G401 (cell line): ENCODE measurements around the gene CD86. TPM values are rescaled to one million over a fixed set of nuclear protein-coding genes. Genes with fewer than 3 reads are reported as not detected.

Experiments
- DNase-seq: peaks from one replicate; pipeline ENCODE4 v3.0.0-alpha.2; 2015; ENCODE audit warnings: low spot score
- in situ Hi-C: cut with HindIII; loops from 2 replicates; pipeline ENCODE4 v1.10.0; 2016; ENCODE audit warnings: low sequenced_read_pairs, mixed read lengths
- total RNA-seq: library from RNA; depleted of rRNA; stranded (reverse); fragments of >200 nt; shearing (Covaris generic); gene quantifications from 2 replicates; pipeline ENCODE4 v1.2.3, GENCODE V29; 2014

CD86 gene
- total RNA-seq, 1 experiment from 2014 or later, result not detected

DNA sequence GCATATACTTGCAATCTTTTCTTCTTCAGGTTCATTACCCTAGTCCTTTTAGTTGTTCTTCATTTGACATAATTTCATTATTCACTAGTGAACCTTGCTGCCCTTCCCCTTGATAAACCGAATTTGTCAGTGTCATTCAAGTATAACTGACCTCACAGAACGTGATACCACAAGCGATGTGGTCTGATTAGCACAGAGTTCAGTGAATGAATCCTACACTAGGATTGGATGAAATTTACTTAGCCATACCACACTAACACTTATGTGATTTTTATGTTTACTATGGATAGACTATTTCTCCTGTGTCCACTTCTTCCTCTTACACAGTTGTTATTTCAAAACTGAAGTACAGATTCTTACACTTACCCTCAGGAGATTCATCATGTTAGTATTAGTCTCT lies 27.2 kb downstream of the CD86 start:
- in situ Hi-C loops, result no loop called here
- no peak for DNase-seq

DNA sequence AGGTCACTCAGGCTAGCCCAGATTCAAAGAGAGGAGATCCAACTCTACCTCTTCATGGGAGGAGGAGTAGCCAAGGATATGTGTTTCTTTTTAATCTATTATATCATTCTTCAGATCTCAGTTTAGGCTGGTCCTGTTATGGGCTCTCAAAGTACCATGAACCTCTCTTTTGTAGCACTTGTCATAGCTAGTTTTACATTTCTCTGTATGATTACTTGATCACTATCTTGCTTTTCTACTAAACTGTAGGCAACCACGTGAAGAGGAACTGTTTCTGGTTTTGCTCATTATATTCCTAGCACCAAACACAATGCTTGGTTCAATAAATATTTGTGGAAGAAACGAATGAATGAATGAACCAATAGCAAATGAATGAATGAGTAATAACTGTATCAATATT lies 29.6 kb downstream of the CD86 start:
- in situ Hi-C loops, result no loop called here
- DNase-seq, result no peak

GRCh38 chr3:122085673-122086072 lies 30.5 kb downstream of the CD86 start:
- in situ Hi-C loops, result no loop called here
- no peak for DNase-seq

DNA sequence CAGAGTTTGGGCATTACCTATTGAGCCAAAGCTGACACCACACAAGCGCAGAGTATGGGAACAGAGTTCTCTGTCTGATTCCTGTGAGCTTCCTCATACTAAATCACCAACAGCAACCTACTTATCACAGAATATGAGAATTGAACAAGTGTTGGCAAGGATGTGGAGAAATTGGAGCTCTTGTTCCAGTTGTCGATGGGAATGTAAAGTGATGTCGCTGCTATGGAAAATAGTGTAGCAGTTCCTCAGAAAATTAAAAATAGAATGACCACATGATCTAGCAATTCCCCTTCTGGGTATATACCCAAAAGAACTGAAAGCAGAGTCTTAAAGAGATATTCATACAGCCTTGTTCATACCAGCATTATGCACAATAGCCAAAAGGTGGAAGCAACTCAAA lies 33.4 kb downstream of the CD86 start:
- no peak for DNase-seq
- in situ Hi-C loops, result no loop called here

GRCh38 chr3:122091602-122092295 lies 36.6 kb downstream of the CD86 start:
- in situ Hi-C loops, result no loop called here

DNA sequence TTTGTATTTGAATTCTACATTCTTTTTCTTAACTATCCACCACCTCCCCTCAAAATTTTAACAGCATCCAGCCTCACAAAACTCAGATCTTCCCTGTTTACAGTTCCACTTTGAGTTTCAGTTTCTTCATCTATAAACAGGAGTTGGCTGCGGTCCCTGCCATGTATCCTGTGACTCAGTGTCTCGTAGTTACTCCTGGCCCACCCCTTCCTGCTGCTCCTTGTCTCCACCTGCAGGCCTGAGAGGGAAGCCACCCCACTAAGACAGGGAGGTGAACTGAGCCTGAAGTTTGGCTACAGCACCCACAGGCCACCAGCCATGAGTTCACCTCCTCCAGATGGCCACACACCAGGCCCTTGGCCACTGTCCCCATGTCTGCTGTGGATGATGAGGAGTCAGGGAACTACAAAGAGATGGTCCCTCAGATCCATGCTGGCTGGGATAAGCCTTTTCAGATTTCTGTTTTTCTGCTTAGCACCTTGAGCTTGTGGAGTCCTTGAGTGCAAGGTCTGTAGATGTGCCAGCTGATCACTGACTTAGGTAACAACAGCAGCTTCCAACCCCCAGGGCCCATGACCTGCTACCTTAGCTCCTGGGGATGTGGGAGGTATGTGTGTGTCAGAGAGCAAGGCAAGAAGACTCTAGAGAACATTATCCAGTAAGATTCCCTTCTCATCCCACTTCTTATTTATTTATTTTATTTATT lies 37.5 kb downstream of the CD86 start:
- no peak for DNase-seq
- in situ Hi-C loops, result no loop called here

More at GRCh38 chr3:122091602-122092295, 36.6 kb downstream of the CD86 start:
- DNase-seq, result no peak

- in situ Hi-C loops, result no loop called here
Measured at GRCh38 chr3:122094125-122094524, 39.0 kb downstream of the CD86 start.

GRCh38 chr3:122094693-122095092 lies 39.5 kb downstream of the CD86 start:
- no peak for DNase-seq
- in situ Hi-C loops, result no loop called here

More at GRCh38 chr3:122094125-122094524, 39.0 kb downstream of the CD86 start:
- DNase-seq, result no peak

DNA sequence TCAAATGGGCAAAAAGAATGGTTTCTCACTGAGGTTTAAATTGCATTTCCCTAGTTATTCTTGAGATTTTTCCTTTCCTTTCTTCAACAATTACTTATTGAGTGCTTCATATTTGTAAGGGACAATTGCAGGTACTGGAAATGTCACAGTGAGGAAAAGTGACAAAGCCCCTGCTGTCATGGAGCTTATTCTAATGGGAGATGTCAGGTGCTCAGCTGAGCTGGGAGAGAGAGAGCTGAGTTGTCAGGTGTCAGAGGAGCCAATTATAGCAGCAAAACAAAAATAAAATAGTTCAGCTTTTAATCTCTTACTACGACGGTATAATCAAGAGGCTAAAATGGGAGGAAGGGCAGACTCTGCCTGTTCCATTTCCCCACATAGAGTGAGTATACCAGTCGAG lies 42.0 kb downstream of the CD86 start:
- no peak for DNase-seq
- in situ Hi-C loops, result no loop called here

DNA sequence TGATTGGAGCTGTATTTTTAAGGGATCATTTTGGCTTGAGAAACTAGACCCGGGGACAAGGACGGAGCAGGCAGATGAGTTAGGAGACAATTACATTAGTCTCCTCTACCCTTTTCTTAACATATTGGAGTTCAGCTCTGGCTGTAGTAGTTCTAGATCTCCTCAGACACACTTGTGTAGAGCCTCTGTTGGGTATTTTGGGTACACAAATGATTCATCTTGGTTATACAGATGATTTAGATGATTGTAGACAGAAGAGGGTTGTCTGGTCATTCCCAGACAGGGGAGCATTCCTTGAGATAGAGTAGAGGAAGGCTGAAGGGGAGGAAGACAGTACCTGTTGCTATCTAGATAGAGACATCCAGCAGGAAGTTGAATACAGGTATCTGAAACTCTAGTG lies 43.4 kb downstream of the CD86 start:
- DNase-seq, result no peak
- in situ Hi-C loops, result no loop called here

GRCh38 chr3:122099255-122099654 lies 44.1 kb downstream of the CD86 start:
- in situ Hi-C loops, result no loop called here
- no peak for DNase-seq

DNA sequence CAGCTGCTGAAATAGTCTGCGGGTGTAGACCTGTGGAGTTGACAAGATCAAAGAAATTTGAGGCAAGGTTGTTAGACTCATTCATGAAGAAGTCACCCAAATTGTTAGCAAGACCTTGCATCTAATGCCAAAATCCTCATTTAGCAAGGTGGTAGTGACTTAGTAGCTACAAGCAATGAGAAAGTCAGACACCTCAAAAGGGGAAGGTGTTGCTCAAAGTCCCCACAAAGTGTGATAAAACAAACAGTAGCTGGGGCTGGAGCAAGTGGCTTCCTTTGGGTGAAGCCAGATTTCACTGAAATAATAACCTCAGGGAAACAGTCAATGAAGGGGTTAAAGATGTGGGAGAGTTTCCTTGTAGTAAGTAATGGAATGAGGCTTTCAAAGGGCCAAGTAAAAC lies 44.9 kb downstream of the CD86 start:
- in situ Hi-C loops, result no loop called here
- no peak for DNase-seq

DNA sequence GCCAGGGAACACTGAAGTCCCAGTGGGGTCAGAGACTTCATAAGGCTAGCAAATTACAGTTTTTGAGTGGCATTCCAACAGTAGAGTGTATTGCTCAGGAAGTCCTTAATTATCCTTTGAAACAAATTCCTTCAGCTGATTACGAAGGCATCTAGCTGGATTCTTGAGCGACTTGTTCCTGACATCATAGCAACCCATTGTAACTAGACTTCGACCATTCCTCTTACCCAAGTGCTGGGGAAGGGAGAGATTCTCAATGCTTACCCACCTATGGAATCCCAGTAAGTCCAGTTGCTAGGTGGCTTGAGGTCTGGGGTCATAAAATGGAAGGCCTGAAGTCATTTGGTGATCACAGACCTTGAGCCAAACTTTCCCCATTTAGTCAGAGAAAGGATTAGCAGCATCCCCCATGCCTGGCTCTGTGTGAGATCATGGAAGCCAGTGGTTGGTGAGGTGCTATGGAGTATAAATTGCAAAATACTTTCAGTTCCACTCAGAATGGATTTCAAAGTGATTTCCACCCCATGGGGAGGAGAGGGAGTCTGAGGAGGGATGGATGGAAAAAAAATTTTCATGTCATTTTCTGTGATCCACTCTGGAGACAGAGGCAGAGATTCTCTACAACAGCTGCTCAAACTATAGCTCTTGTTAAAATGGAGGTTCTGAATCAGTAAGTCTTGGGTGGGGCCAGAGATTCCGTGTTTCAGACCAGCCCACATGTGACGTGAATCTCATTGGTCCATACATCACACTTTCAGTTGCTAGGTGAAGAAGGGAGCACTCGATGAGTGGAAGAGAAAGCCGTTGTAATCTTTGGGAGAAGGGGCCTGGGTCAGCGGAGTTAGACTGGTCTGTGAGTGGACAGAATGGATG lies 45.7 kb downstream of the CD86 start:
- in situ Hi-C loops, result no loop called here
- no peak for DNase-seq

DNA sequence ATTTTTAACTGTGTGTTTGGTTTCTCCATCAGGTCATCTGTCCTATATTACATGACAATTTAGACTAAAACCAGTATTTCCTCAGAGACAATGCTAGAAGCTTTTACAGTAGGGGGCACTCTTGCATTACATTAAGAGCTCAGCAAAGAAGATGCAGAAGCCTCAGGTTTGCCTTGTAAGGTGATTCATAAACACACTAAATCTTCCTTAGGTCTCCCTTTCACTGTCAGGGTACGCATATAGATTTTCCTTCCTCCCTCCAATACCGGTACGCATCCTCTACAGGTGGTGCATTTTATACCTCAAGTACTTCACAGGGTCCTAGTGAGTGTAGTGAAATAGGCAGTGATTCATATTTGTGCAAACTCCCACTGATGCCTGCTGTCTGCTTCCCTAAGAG lies 46.5 kb downstream of the CD86 start:
- peak; percentile 45 for DNase-seq
- in situ Hi-C loops, result no loop called here

DNA sequence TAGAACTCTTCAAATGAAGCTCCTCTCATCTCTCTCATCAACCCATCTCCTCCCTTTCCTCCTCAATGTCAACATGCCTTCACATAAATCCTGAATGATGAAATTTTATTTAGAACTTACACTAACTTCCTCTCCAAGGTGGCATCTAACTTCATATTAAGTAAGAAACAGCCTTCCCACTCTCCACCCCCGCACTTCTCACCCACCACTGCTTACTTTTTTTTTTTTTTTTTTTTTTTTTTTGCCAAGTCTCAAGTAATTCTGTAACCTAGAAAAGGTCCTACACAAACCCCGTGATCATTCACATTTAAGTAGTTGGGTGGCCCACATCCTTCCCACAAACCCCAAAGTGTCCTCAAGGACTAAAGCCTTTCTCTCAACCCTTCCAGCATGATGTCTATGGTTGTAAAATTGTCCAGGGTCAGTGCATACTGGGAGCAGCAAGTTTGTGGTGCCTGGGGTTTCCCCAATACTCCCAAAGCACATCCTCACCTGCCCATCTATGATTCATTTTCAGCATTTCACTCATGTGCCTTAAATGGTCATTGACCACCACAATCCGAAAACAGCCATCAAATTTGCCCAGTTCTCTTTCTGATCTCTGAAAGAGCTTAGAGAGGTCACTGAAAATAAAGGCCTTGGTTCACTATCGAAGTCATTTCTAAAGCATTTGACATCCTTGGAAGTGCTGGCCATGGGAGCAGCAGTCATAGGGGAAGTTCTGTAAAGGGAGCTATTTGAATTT lies 47.2 kb downstream of the CD86 start:
- DNase-seq, result no peak
- in situ Hi-C loops, result no loop called here

GRCh38 chr3:122103821-122104514 lies 48.8 kb downstream of the CD86 start:
- in situ Hi-C loops, result no loop called here
- DNase-seq, result no peak

GRCh38 chr3:122104515-122105194 lies 49.5 kb downstream of the CD86 start:
- in situ Hi-C loops, result no loop called here

DNA sequence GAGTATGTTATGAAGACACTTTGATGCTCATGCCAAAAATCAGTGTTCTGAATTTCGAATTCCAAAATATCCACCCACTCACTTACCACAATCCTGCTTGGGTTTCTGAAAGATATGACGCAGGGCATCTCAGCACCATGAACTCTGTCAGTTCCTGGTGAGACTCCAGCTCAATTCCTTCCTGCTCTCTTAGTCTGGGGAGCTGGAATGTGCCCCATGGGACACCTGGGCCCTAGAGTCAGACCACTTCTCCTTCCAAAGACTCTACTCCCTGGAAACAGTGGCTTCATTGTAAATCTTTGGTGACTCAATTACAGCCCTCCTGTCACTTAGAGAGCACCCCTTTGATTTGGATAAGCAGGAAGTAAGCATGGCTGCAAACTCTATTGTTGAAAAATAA lies 50.5 kb downstream of the CD86 start:
- in situ Hi-C loops, result no loop called here
- no peak for DNase-seq

More at GRCh38 chr3:122104515-122105194, 49.5 kb downstream of the CD86 start:
- no peak for DNase-seq
